NCI-H2227 (cell line): ENCODE measurements around the gene GORASP1.

Experiments used
- DNase-seq: peaks from one replicate; lab custom pipeline; 2025; ENCODE audit not compliant: unreplicated experiment; lab: John Stamatoyannopoulos, UW

GORASP1 gene

GRCh38 chr3:39141171-39141995, 34.0 kb upstream of the GORASP1 start:
- no peak for DNase-seq

GRCh38 chr3:39140341-39140971, 33.0 kb upstream of the GORASP1 start:
- no peak for DNase-seq

GRCh38 chr3:39139442-39139841, 32.0 kb upstream of the GORASP1 start:
- DNase-seq = no peak

- no peak for DNase-seq
Observed at GRCh38 chr3:39138804-39139415, 31.5 kb upstream of the GORASP1 start.

GRCh38 chr3:39137991-39138803, 30.8 kb upstream of the GORASP1 start:
- no peak for DNase-seq

- DNase-seq = no peak
Observed at GRCh38 chr3:39137435-39137936, 30.1 kb upstream of the GORASP1 start.

GRCh38 chr3:39136533-39137434, 29.4 kb upstream of the GORASP1 start:
- no peak for DNase-seq

GRCh38 chr3:39135170-39135805, 27.9 kb upstream of the GORASP1 start:
- DNase-seq = no peak

GRCh38 chr3:39134305-39134704, 26.9 kb upstream of the GORASP1 start:
- no peak for DNase-seq

GRCh38 chr3:39133822-39134221, 26.4 kb upstream of the GORASP1 start:
- DNase-seq = no peak

GRCh38 chr3:39133093-39133490, 25.7 kb upstream of the GORASP1 start:
- no peak for DNase-seq

- no peak for DNase-seq
Observed at GRCh38 chr3:39132096-39133092, 25.0 kb upstream of the GORASP1 start.

GRCh38 chr3:39130693-39131265, 23.4 kb upstream of the GORASP1 start:
- no peak for DNase-seq

- DNase-seq = no peak
Observed at GRCh38 chr3:39130026-39130425, 22.6 kb upstream of the GORASP1 start.

- DNase-seq = no peak
Observed at GRCh38 chr3:39128951-39129350, 21.5 kb upstream of the GORASP1 start.

- no peak for DNase-seq
Observed at GRCh38 chr3:39127908-39128304, 20.5 kb upstream of the GORASP1 start.

GRCh38 chr3:39127269-39127907, 20.0 kb upstream of the GORASP1 start:
- DNase-seq = no peak
